ENCODE data around the gene RAB14. TPM values are rescaled to one million over a fixed set of nuclear protein-coding genes. Genes with fewer than 3 reads are reported as not detected.

RAB14 gene
- total RNA-seq, 1 experiment from 2014 or later = 73.2 TPM

DNA sequence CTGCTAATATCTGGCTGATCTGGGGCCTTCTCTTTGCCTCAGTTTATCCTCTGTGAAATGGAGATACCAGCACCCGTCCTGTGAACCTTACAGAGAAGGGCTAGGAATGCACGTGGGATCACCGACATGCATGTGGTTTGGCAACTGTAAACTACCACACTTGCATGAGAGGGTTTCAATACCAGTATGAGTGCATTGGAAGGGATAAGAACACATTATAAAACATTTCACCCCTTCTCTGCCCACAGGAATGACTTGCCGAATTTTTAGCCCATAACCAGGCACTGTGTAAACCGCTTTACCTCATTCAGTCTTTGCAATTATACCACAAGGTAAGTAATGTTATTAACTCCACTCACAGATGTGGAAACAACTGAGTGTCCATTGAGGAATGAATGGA is 8.9 kb upstream of the RAB14 start:
- no peak overlapping the region for H3K4me3 ChIP-seq (ENCODE audit: low read depth, low read length)
- DNase-seq = no peak
- Mint-ChIP-seq H3K4me1 (ENCODE audit: low read depth, unreplicated experiment) (no peaks in the 10 kb centered on the region), H3K9me3 (ENCODE audit: unreplicated experiment) (no peaks in the 10 kb centered on the region), H3K4me3 (ENCODE audit: unreplicated experiment) (no peak overlapping the region), H3K36me3 (ENCODE audit: insufficient read depth, unreplicated experiment) (no peaks in the 10 kb centered on the region), H3K27me3 (ENCODE audit: insufficient read depth, unreplicated experiment) (no peaks in the 10 kb centered on the region), H3K27ac (ENCODE audit: unreplicated experiment) (no peak overlapping the region)
- no TSS peak for BruUV-seq (replicated peaks)
- ChIA-PET CTCF (no interaction called here), POLR2A (no interaction called here)
- no peaks in the 10 kb centered on the region for H3K36me3 ChIP-seq (ENCODE audit: control insufficient read depth, insufficient read depth, low read length)
- H3K27me3 ChIP-seq (replicated peaks; ENCODE audit: control insufficient read depth, insufficient read depth, low read length) = no peaks in the 10 kb centered on the region
- no peaks in the 10 kb centered on the region for H3K9me3 ChIP-seq
- intact Hi-C loops (cut with micrococcal nuclease; ENCODE audit: unreplicated experiment) = loop anchor here (5.0 kb wide), 1 partner anchor 167 kb away; no protein-coding TSS in a partner anchor
- no peaks in the 10 kb centered on the region for H3K4me1 ChIP-seq
- TF ChIP-seq, protein P1, sequence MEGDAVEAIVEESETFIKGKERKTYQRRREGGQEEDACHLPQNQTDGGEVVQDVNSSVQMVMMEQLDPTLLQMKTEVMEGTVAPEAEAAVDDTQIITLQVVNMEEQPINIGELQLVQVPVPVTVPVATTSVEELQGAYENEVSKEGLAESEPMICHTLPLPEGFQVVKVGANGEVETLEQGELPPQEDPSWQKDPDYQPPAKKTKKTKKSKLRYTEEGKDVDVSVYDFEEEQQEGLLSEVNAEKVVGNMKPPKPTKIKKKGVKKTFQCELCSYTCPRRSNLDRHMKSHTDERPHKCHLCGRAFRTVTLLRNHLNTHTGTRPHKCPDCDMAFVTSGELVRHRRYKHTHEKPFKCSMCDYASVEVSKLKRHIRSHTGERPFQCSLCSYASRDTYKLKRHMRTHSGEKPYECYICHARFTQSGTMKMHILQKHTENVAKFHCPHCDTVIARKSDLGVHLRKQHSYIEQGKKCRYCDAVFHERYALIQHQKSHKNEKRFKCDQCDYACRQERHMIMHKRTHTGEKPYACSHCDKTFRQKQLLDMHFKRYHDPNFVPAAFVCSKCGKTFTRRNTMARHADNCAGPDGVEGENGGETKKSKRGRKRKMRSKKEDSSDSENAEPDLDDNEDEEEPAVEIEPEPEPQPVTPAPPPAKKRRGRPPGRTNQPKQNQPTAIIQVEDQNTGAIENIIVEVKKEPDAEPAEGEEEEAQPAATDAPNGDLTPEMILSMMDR (IDR thresholded peaks at IDR 0.05; ENCODE audit: insufficient read depth in 1 of 2, low read depth in 1 of 2, low read length in 1 of 2, severe bottlenecking in 1 of 2, unreplicated experiment in 1 of 2) = no peak

DNA sequence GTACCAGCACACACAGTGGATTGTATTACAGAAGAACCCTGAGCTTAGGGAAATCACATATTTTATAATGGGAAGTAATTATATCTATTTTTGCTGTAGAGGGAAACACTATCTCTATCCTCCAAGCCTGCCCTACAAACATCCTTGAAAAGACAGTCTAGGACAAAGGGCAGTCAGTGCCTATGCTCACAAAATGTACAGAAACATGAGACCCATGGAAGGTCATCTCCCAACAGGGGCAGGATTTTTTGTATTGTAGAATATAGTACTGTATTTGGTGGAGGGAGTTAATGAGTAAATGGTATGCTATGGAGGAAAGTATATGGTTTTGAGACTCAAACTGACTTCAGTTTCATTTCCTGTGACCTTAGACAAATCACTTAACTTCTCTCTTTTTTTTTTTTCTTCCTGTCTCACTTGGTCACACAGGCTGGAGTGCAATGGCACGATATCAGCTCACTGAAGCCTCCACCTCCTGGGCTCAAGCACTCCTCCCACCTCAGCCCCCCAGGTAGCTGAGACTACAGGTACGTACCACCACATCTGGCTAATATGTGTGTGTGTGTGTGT is 5.8 kb upstream of the RAB14 start:
- TF ChIP-seq, protein P1 (IDR thresholded peaks at IDR 0.05; ENCODE audit: insufficient read depth in 1 of 2, low read depth in 1 of 2, low read length in 1 of 2, severe bottlenecking in 1 of 2, unreplicated experiment in 1 of 2) = no peak
- no TSS peak for BruUV-seq (replicated peaks)
- Mint-ChIP-seq H3K4me3 (ENCODE audit: unreplicated experiment) (no peak overlapping the region), H3K27ac (ENCODE audit: unreplicated experiment) (no peak overlapping the region), H3K27me3 (ENCODE audit: insufficient read depth, unreplicated experiment) (no peaks in the 10 kb centered on the region), H3K9me3 (ENCODE audit: unreplicated experiment) (no peaks in the 10 kb centered on the region), H3K4me1 (ENCODE audit: low read depth, unreplicated experiment) (peaks cover 6% of the 10 kb centered on the region), H3K36me3 (ENCODE audit: insufficient read depth, unreplicated experiment) (no peaks in the 10 kb centered on the region)
- CTCF ChIA-PET = no interaction called here
- Histone ChIP-seq H3K9me3 (no peaks in the 10 kb centered on the region), H3K4me1 (no peaks in the 10 kb centered on the region), H3K27me3 (replicated peaks; ENCODE audit: control insufficient read depth, insufficient read depth, low read length) (no peaks in the 10 kb centered on the region), H3K36me3 (ENCODE audit: control insufficient read depth, insufficient read depth, low read length) (no peaks in the 10 kb centered on the region), H3K4me3 (ENCODE audit: low read depth, low read length) (no peak overlapping the region)
- intact Hi-C loops (cut with micrococcal nuclease; ENCODE audit: unreplicated experiment) = no loop called here
- POLR2A ChIA-PET = no interaction called here
- DNase-seq = no peak

DNA sequence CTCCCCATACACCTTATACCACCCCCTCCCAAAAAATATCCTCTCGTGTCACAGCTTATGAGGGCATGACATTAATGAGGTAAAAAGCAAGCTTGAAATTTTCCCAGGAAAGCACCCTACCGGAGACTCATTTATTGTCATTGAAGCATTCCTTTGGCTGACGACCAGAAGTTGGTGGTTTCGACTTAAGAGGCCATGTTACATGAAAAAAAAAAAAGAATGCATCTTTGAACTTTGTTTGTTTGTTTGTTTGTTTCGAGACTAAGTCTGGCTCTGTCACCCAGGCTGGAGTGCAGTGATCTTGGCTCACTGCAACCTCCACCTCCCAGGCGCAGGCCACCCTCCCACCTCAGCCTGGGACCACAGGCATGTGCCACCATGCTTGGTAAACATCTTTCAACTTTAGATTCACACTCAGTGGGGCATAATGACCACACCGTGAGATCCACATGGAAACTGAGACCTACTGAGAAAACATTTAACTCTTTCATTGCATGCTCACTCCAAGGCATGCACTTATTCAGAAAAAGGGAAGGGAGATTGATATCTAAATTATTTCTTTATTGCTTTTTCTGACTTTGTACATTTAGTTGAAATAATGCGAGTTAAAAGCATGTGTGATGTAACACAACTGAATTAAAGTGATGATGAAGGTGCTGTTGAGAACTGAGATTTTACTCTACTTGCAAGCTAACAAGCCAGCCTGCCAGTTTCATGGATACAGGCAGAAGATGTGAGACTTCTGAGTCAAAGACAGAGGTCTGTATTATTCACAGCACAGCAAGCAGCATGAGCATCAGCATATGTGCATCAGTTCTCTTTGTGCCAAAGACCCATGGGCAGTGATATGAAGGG is 5.1 kb upstream of the RAB14 start:
- ChIA-PET CTCF (no interaction called here), POLR2A (no interaction called here)

More for the DNA sequence above, 5.1 kb upstream of the RAB14 start:
- Mint-ChIP-seq H3K27me3 (ENCODE audit: insufficient read depth, unreplicated experiment) (no peaks in the 10 kb centered on the region), H3K4me1 (ENCODE audit: low read depth, unreplicated experiment) (peaks cover 6% of the 10 kb centered on the region), H3K9me3 (ENCODE audit: unreplicated experiment) (no peaks in the 10 kb centered on the region), H3K4me3 (ENCODE audit: unreplicated experiment) (no peak overlapping the region), H3K27ac (ENCODE audit: unreplicated experiment) (no peak overlapping the region), H3K36me3 (ENCODE audit: insufficient read depth, unreplicated experiment) (peaks cover 4% of the 10 kb centered on the region)
- no peaks in the 10 kb centered on the region for H3K9me3 ChIP-seq
- H3K36me3 ChIP-seq (ENCODE audit: control insufficient read depth, insufficient read depth, low read length) = no peaks in the 10 kb centered on the region
- no peaks in the 10 kb centered on the region for H3K27me3 ChIP-seq (replicated peaks; ENCODE audit: control insufficient read depth, insufficient read depth, low read length)
- H3K4me1 ChIP-seq = no peaks in the 10 kb centered on the region
- no peak overlapping the region for H3K4me3 ChIP-seq (ENCODE audit: low read depth, low read length)
- intact Hi-C loops (cut with micrococcal nuclease; ENCODE audit: unreplicated experiment) = no loop called here
- DNase-seq = no peak
- TF ChIP-seq, protein P1 (IDR thresholded peaks at IDR 0.05; ENCODE audit: insufficient read depth in 1 of 2, low read depth in 1 of 2, low read length in 1 of 2, severe bottlenecking in 1 of 2, unreplicated experiment in 1 of 2) = no peak
- no TSS peak for BruUV-seq (replicated peaks)
